Tibial nerve (tissue), 3 donors: Measurements from ENCODE around the gene FOXD1.

Source experiments
- POLR2A ChIP-seq, 2 donors: fragments of 450-650 bp; IDR thresholded peaks; one replicate each; pipeline ENCODE4 v1.6.1; 2017; ENCODE audit warnings: antibody characterized with exemption in 2 of 2, mild to moderate bottlenecking in 2 of 2, moderate library complexity in 2 of 2
- TF ChIP-seq, protein P1 (sequence below), 5 experiments: fragments of 200-600 bp in 3 of 5; fragments of 450-650 bp in 2 of 5; sonication (generic) in 3 of 5; IDR thresholded peaks; one replicate each; pipeline ENCODE4 v1.5.1; 2016 to 2019; ENCODE audit warnings: antibody characterized with exemption in 5 of 5, mild to moderate bottlenecking in 3 of 5, moderate library complexity in 2 of 5

GRCh38 chr5:73419465-73420390 is 28.8 kb downstream of the FOXD1 start:
- TF ChIP-seq, protein P1, sequence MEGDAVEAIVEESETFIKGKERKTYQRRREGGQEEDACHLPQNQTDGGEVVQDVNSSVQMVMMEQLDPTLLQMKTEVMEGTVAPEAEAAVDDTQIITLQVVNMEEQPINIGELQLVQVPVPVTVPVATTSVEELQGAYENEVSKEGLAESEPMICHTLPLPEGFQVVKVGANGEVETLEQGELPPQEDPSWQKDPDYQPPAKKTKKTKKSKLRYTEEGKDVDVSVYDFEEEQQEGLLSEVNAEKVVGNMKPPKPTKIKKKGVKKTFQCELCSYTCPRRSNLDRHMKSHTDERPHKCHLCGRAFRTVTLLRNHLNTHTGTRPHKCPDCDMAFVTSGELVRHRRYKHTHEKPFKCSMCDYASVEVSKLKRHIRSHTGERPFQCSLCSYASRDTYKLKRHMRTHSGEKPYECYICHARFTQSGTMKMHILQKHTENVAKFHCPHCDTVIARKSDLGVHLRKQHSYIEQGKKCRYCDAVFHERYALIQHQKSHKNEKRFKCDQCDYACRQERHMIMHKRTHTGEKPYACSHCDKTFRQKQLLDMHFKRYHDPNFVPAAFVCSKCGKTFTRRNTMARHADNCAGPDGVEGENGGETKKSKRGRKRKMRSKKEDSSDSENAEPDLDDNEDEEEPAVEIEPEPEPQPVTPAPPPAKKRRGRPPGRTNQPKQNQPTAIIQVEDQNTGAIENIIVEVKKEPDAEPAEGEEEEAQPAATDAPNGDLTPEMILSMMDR (IDR thresholded peaks at IDR 0.05) = no peak
- TF ChIP-seq POLR2A (IDR thresholded peaks at IDR 0.05) = no peak
